Neural cell (in vitro differentiated cells): ENCODE results near the gene MYO9B. TPM values are rescaled to one million over a fixed set of nuclear protein-coding genes. Genes with fewer than 3 reads are reported as not detected.

Source experiments
- H2AFZ ChIP-seq: fragments of 200-600, 300-800 bp; sonication (generic), shearing (Covaris generic); 2 replicates; pipeline ENCODE4 v1.6.0; 2014; ENCODE audit warnings: low read depth, mild to moderate bottlenecking, antibody characterized with exemption, low read length, moderate library complexity
- H3F3A ChIP-seq: fragments of 200-600 bp; shearing (Covaris generic); 2 replicates; pipeline ENCODE4 v1.6.1; 2016; ENCODE audit warnings: mild to moderate bottlenecking, moderate library complexity, mixed read lengths, antibody characterized with exemption, low read length; ENCODE audit not compliant: insufficient read depth, poor library complexity, severe bottlenecking
- H3K27ac ChIP-seq: fragments of 200-600, 300-800 bp; sonication (generic), shearing (Covaris generic); 2 replicates; pipeline ENCODE4 v1.5.1; 2014; ENCODE audit warnings: mild to moderate bottlenecking, low read length, moderate library complexity
- H3K27me3 ChIP-seq: fragments of 300-800, 200-600 bp; sonication (generic), shearing (Covaris generic); 2 replicates; pipeline ENCODE4 v1.6.0; 2014; ENCODE audit warnings: mild to moderate bottlenecking, low read depth, low read length, moderate library complexity; ENCODE audit not compliant: insufficient read depth
- H3K36me3 ChIP-seq: fragments of 300-800, 200-600 bp; sonication (generic), shearing (Covaris generic); 2 replicates; pipeline ENCODE4 v1.5.1; 2014; ENCODE audit warnings: mild to moderate bottlenecking, antibody characterized with exemption, low read length, moderate library complexity; ENCODE audit not compliant: insufficient read depth
- H3K4me2 ChIP-seq: fragments of 300-800, 200-600 bp; sonication (generic), shearing (Covaris generic); 2 replicates; pipeline ENCODE4 v1.6.0; 2014; ENCODE audit warnings: mild to moderate bottlenecking, low read length
- H3K4me3 ChIP-seq: fragments of 300-800, 200-600 bp; sonication (generic), shearing (Covaris generic); 2 replicates; pipeline ENCODE4 v1.5.1; 2014; ENCODE audit warnings: mild to moderate bottlenecking, low read length, moderate library complexity
- H3K79me2 ChIP-seq: fragments of 200-600 bp; shearing (Covaris generic); replicated peaks from 2 replicates; pipeline ENCODE4 v1.6.0; 2014; ENCODE audit warnings: mild to moderate bottlenecking, low read length, moderate library complexity; ENCODE audit not compliant: insufficient read depth
- H3K9ac ChIP-seq: fragments of 300-800, 200-600 bp; sonication (generic), shearing (Covaris generic); 2 replicates; pipeline ENCODE4 v1.6.1; 2016; ENCODE audit warnings: mild to moderate bottlenecking, low read length, mixed read lengths
- H3K9me2 ChIP-seq: fragments of 200-600 bp; shearing (Covaris generic); 2 replicates; pipeline ENCODE4 v1.6.1; 2016; ENCODE audit warnings: mild to moderate bottlenecking, low read length, mixed read lengths; ENCODE audit not compliant: insufficient read depth
- H3K9me3 ChIP-seq: fragments of 200-600, 300-800 bp; sonication (generic), shearing (Covaris generic); 2 replicates; pipeline ENCODE4 v1.6.1; 2016; ENCODE audit warnings: mild to moderate bottlenecking, mixed run types, low read length, moderate library complexity, mixed read lengths
- H4K20me1 ChIP-seq: fragments of 200-600 bp; shearing (Covaris generic); 2 replicates; pipeline ENCODE4 v1.6.1; 2016; ENCODE audit warnings: mild to moderate bottlenecking, mixed run types; ENCODE audit not compliant: insufficient read depth
- CTCF ChIP-seq: fragments of 450-650 bp; IDR thresholded peaks from 2 replicates; pipeline ENCODE4 v1.5.1; 2014; ENCODE audit warnings: antibody characterized with exemption, mild to moderate bottlenecking, moderate library complexity; ENCODE audit not compliant: poor library complexity, severe bottlenecking
- EP300 ChIP-seq: fragments of 450-650 bp; conservative IDR thresholded peaks from 2 replicates; pipeline ENCODE4 v1.6.1; 2014; ENCODE audit warnings: antibody characterized with exemption, mild to moderate bottlenecking, moderate library complexity; ENCODE audit not compliant: poor library complexity, severe bottlenecking
- EZH2 ChIP-seq: fragments of 200-600, 300-800 bp; shearing (Covaris generic), sonication (generic); IDR thresholded peaks from 2 replicates; pipeline ENCODE4 v1.6.1; 2014; ENCODE audit warnings: antibody characterized with exemption, low read length, borderline replicate concordance, mild to moderate bottlenecking; ENCODE audit not compliant: insufficient read depth, poor library complexity, severe bottlenecking
- MXI1 ChIP-seq: fragments of 450-650 bp; conservative IDR thresholded peaks from 2 replicates; pipeline ENCODE4 v1.6.1; 2014; ENCODE audit warnings: antibody characterized with exemption, mild to moderate bottlenecking; ENCODE audit not compliant: poor library complexity, severe bottlenecking
- POLR2AphosphoS5 ChIP-seq: IDR thresholded peaks from 2 replicates; pipeline ENCODE4 v1.6.1; 2012
- RAD21 ChIP-seq: fragments of 450-650 bp; conservative IDR thresholded peaks from 2 replicates; pipeline ENCODE4 v1.6.1; 2014; ENCODE audit warnings: antibody characterized with exemption, mild to moderate bottlenecking, moderate library complexity
- REST ChIP-seq: IDR thresholded peaks from 2 replicates; pipeline ENCODE4 v1.6.1; 2012; ENCODE audit warnings: borderline replicate concordance
- SMC3 ChIP-seq: fragments of 450-650 bp; conservative IDR thresholded peaks from 2 replicates; pipeline ENCODE4 v1.6.1; 2014; ENCODE audit warnings: antibody characterized with exemption, mild to moderate bottlenecking, moderate library complexity; ENCODE audit not compliant: poor library complexity
- TAF1 ChIP-seq: IDR thresholded peaks from 2 replicates; pipeline ENCODE4 v1.6.1; 2012; ENCODE audit warnings: low read depth
- polyA plus RNA-seq: library from polyadenylated mRNA; depleted of rRNA; stranded (reverse); fragments of >200 nt; gene quantifications from 2 replicates; pipeline ENCODE4 v1.2.3, GENCODE V29; 2014

The MYO9B gene
- polyA plus RNA-seq, 1 donor from 2014 or later, result 27.2 TPM

- H3K4me2 ChIP-seq, result no peak overlapping the region
- no peaks in the 10 kb centered on the region for H3K9me3 ChIP-seq
- TF ChIP-seq MXI1 (no peak), REST (no peak), EZH2 (no peak), CTCF (no peak), EP300 (no peak), RAD21 (no peak), POLR2AphosphoS5 (no peak), TAF1 (no peak), SMC3 (no peak)
- no peak overlapping the region for H3K9ac ChIP-seq
- H3F3A ChIP-seq, result no peaks in the 10 kb centered on the region
- no peaks in the 10 kb centered on the region for H3K9me2 ChIP-seq
- H3K79me2 ChIP-seq, result no peaks in the 10 kb centered on the region
- H3K4me3 ChIP-seq, result no peak overlapping the region
- no peak overlapping the region for H3K27ac ChIP-seq
- H3K27me3 ChIP-seq, result peaks cover 5% of the 10 kb centered on the region
- H4K20me1 ChIP-seq, result no peaks in the 10 kb centered on the region
- H3K36me3 ChIP-seq, result no peaks in the 10 kb centered on the region
- H2AFZ ChIP-seq, result no peak overlapping the region
Observed at GRCh38 chr19:17031741-17032140, 43.8 kb upstream of the MYO9B start.

- Histone ChIP-seq H3K9ac (no peak overlapping the region), H2AFZ (no peak overlapping the region), H3K4me2 (no peak overlapping the region), H3K36me3 (no peaks in the 10 kb centered on the region), H3K4me3 (no peak overlapping the region), H3K27me3 (no peaks in the 10 kb centered on the region), H3K9me2 (no peaks in the 10 kb centered on the region), H3F3A (no peaks in the 10 kb centered on the region), H3K27ac (no peak overlapping the region), H3K9me3 (no peaks in the 10 kb centered on the region), H4K20me1 (no peaks in the 10 kb centered on the region), H3K79me2 (no peaks in the 10 kb centered on the region)
- no peak for TF ChIP-seq CTCF
- TF ChIP-seq EP300, result no peak
- TF ChIP-seq RAD21, result no peak
- no peak for TF ChIP-seq POLR2AphosphoS5
- TF ChIP-seq MXI1, result no peak
- no peak for TF ChIP-seq REST
- no peak for TF ChIP-seq TAF1
- no peak for TF ChIP-seq SMC3
- TF ChIP-seq EZH2, result no peak
Observed at GRCh38 chr19:17035842-17036424, 39.6 kb upstream of the MYO9B start.
